HepG2 (cell line): ENCODE measurements around the gene TMEM231. TPM values are rescaled to one million over a fixed set of nuclear protein-coding genes. Genes with fewer than 3 reads are reported as not detected.
A peak's percentile ranks its signal among the peaks of the same experiment; 100 is the strongest.

ENCODE experiments used
- AKNA ChIP-seq: sonication (generic); formaldehyde crosslinking; IDR thresholded peaks from 2 replicates; pipeline ENCODE4 v1.4.0; 2020; ENCODE audit warnings: missing genetic modification reagents, borderline replicate concordance
- CCAR2 ChIP-seq: fragments of 200-400 bp; formaldehyde crosslinking; optimal IDR thresholded peaks from 2 replicates; pipeline ENCODE3; 2018; ENCODE audit warnings: low read depth, mild to moderate bottlenecking, low read length, moderate library complexity
- CREB1 ChIP-seq, 2 experiments: fragments of 450-650 bp in 1 of 2; IDR thresholded peaks; 2 replicates each; pipeline ENCODE4 v1.6.1; 2016 to 2017; ENCODE audit warnings: control low read depth in 1 of 2, mild to moderate bottlenecking in 1 of 2, missing compliant biosample characterization in 1 of 2, missing genetic modification characterization in 1 of 2
- EEA1 ChIP-seq: sonication (generic); formaldehyde crosslinking; IDR thresholded peaks from 2 replicates; pipeline ENCODE4 v1.5.1; 2020; ENCODE audit warnings: mild to moderate bottlenecking, missing genetic modification reagents, borderline replicate concordance
- HNRNPLL ChIP-seq: fragments of 200-400 bp; formaldehyde crosslinking; IDR thresholded peaks from 2 replicates; pipeline ENCODE4 v1.6.1; 2017; ENCODE audit warnings: mild to moderate bottlenecking, low read depth, low read length; ENCODE audit not compliant: poor library complexity, severe bottlenecking
- MAX ChIP-seq: IDR thresholded peaks from 2 replicates; pipeline ENCODE4 v1.6.1; 2012; ENCODE audit warnings: inconsistent platforms
- PLSCR1 ChIP-seq: sonication (generic); formaldehyde crosslinking; IDR thresholded peaks from 2 replicates; pipeline ENCODE4 v1.5.0; 2020; ENCODE audit warnings: missing genetic modification reagents, mild to moderate bottlenecking, borderline replicate concordance
- RAD51 ChIP-seq: fragments of 450-650 bp; IDR thresholded peaks from 2 replicates; pipeline ENCODE4 v1.6.1; 2016; ENCODE audit warnings: borderline replicate concordance
- SP2 ChIP-seq: sonication (generic); formaldehyde crosslinking; IDR thresholded peaks from 2 replicates; pipeline ENCODE4 v1.5.1; 2020; ENCODE audit warnings: mild to moderate bottlenecking, missing genetic modification reagents
- TBX2 ChIP-seq: sonication (generic); formaldehyde crosslinking; IDR thresholded peaks from 2 replicates; pipeline ENCODE4 v1.5.0; 2020; ENCODE audit warnings: missing genetic modification reagents, mild to moderate bottlenecking, borderline replicate concordance
- TOE1 ChIP-seq: sonication (generic); formaldehyde crosslinking; IDR thresholded peaks from 2 replicates; pipeline ENCODE4 v1.4.0; 2020; ENCODE audit warnings: mild to moderate bottlenecking, missing genetic modification reagents
- ZNF275 ChIP-seq: sonication (generic); formaldehyde crosslinking; IDR thresholded peaks from 2 replicates; pipeline ENCODE4 v1.8.0; 2022; ENCODE audit warnings: missing genetic modification reagents, mild to moderate bottlenecking, inconsistent platforms, borderline replicate concordance
- ZNF430 ChIP-seq: sonication (generic); formaldehyde crosslinking; IDR thresholded peaks from 2 replicates; pipeline ENCODE4 v1.9.0; 2021; ENCODE audit warnings: mild to moderate bottlenecking, missing genetic modification reagents
- ZNF687 ChIP-seq: sonication (generic); formaldehyde crosslinking; IDR thresholded peaks from 2 replicates; pipeline ENCODE4 v1.5.1; 2020; ENCODE audit warnings: mild to moderate bottlenecking, missing genetic modification reagents, moderate library complexity
- ZNF709 ChIP-seq: sonication (generic); formaldehyde crosslinking; IDR thresholded peaks from 2 replicates; pipeline ENCODE4 v1.5.0; 2020; ENCODE audit warnings: mild to moderate bottlenecking, missing genetic modification reagents
- ZNF768 ChIP-seq: sonication (generic); formaldehyde crosslinking; IDR thresholded peaks from 2 replicates; pipeline ENCODE4 v1.4.0; 2020; ENCODE audit warnings: missing genetic modification reagents
- ZSCAN31 ChIP-seq: sonication (generic); formaldehyde crosslinking; IDR thresholded peaks from 2 replicates; pipeline ENCODE4 v1.5.0; 2020; ENCODE audit warnings: low read depth, mild to moderate bottlenecking, missing genetic modification reagents
- polyA plus RNA-seq, 8 experiments: library from polyadenylated mRNA; depleted of rRNA in 3 of 8; stranded (reverse) in 7 of 8; unstranded in 1 of 8; fragments of >200 nt; fragmentation: Illumina TruSeq in 4 of 8; extraction: Trizol in 4 of 8; gene quantifications; 2 replicates each; pipeline versions ENCODE4 v1.2.1 to v1.2.3, GENCODE V29; 2011 to 2016; ENCODE audit warnings: low read depth in 4 of 8, missing spikeins in 1 of 8, mixed read lengths in 1 of 8; ENCODE audit not compliant: insufficient read depth in 1 of 8
- total RNA-seq, 5 experiments: library from RNA; depleted of rRNA; stranded (reverse); fragments of >200 nt; fragmentation: Illumina TruSeq; extraction: Trizol; gene quantifications; 2 replicates each; pipeline ENCODE4 v1.2.3, GENCODE V29; 2016; ENCODE audit warnings: low read depth in 1 of 5

TMEM231 gene
- total and polyA plus RNA-seq, 2 of the 13 experiments (the other 11 are each of a cell fraction or from before 2014, with no cell fraction given), result 3.5 to 7.4 TPM

- TF ChIP-seq ZNF687 (CRISPR knock-in tag) (peak; percentile 87), ZNF275 (peak; percentile 71), AKNA (CRISPR knock-in tag) (no peak), ZSCAN31 (CRISPR knock-in tag) (peak; percentile 89), CCAR2 (no peak), HNRNPLL (peak; percentile 68), CREB1 (IDR thresholded peaks at IDR 0.05) (no peak), CREB1 (CRISPR knock-in tag; IDR thresholded peaks at IDR 0.05) (no peak), PLSCR1 (CRISPR knock-in tag) (no peak), TBX2 (CRISPR knock-in tag) (peak; percentile 81), RAD51 (no peak), SP2 (CRISPR knock-in tag) (peak; percentile 93), EEA1 (CRISPR knock-in tag) (peak; percentile 92), ZNF768 (CRISPR knock-in tag) (peak; percentile 59; the same call in 1 of the 2 replicates), TOE1 (no peak; the same call in 1 of the 2 replicates), ZNF430 (CRISPR knock-in tag) (no peak; the same call in 1 of the 2 replicates), MAX (peak; percentile 36), ZNF709 (CRISPR knock-in tag) (no peak)
These were observed 10.1 kb upstream of the TMEM231 start, which contains the start of gene GABARAPL2 (continued) for GRCh38 chr16:75566040-75566757.
